HepG2 (cell line): ENCODE measurements around the gene SCARF1. TPM values are rescaled to one million over a fixed set of nuclear protein-coding genes. Genes with fewer than 3 reads are reported as not detected.
A peak's percentile ranks its signal among the peaks of the same experiment; 100 is the strongest.

Experiments
- ATF1 ChIP-seq: IDR thresholded peaks from 2 replicates; pipeline ENCODE4 v1.6.1; 2016; ENCODE audit warnings: mild to moderate bottlenecking, control low read depth
- BHLHE40 ChIP-seq: IDR thresholded peaks from 2 replicates; pipeline ENCODE4 v1.6.1; 2011; ENCODE audit warnings: low read length, improper control_type of control experiment
- CEBPG ChIP-seq: IDR thresholded peaks from 2 replicates; pipeline ENCODE4 v1.6.1; 2016
- CENPT ChIP-seq: sonication (generic); formaldehyde crosslinking; IDR thresholded peaks from 2 replicates; pipeline ENCODE4 v1.8.0; 2022; ENCODE audit warnings: low read depth, mild to moderate bottlenecking, moderate library complexity, missing genetic modification reagents
- CHD2 ChIP-seq: IDR thresholded peaks from 2 replicates; pipeline ENCODE4 v1.6.1; 2011; ENCODE audit warnings: low read depth, low read length, improper control_type of control experiment
- FOXK2 ChIP-seq: fragments of 450-650 bp; IDR thresholded peaks from 2 replicates; pipeline ENCODE4 v1.6.1; 2016
- HDAC2 ChIP-seq: sonication (generic); formaldehyde crosslinking; IDR thresholded peaks from 2 replicates; pipeline ENCODE4 v1.4.0; 2020; ENCODE audit warnings: missing genetic modification reagents
- TEAD3 ChIP-seq: optimal IDR thresholded peaks from 2 replicates; pipeline ENCODE3; 2016; ENCODE audit warnings: borderline replicate concordance
- ZBTB8A ChIP-seq: sonication (generic); formaldehyde crosslinking; IDR thresholded peaks from 2 replicates; pipeline ENCODE4 v1.4.0; 2020; ENCODE audit warnings: mild to moderate bottlenecking, low read depth, missing genetic modification reagents, borderline replicate concordance
- ZFAT ChIP-seq: sonication (generic); formaldehyde crosslinking; conservative IDR thresholded peaks from 2 replicates; pipeline ENCODE4 v1.8.1; 2023; ENCODE audit warnings: missing genetic modification reagents, inconsistent platforms
- ZFP36 ChIP-seq: fragments of 150-350 bp; IDR thresholded peaks from 2 replicates; pipeline ENCODE4 v1.6.1; 2018; ENCODE audit warnings: borderline replicate concordance, low read length, low read depth; ENCODE audit not compliant: partially characterized antibody
- ZNF672 ChIP-seq: sonication (generic); formaldehyde crosslinking; IDR thresholded peaks from 2 replicates; pipeline ENCODE4 v1.8.1; 2022; ENCODE audit warnings: missing genetic modification reagents
- polyA plus RNA-seq, 8 experiments: library from polyadenylated mRNA; depleted of rRNA in 3 of 8; stranded (reverse) in 7 of 8; unstranded in 1 of 8; fragments of >200 nt; fragmentation: Illumina TruSeq in 4 of 8; extraction: Trizol in 4 of 8; gene quantifications; 2 replicates each; pipeline versions ENCODE4 v1.2.1 to v1.2.3, GENCODE V29; 2011 to 2016; ENCODE audit warnings: low read depth in 4 of 8, missing spikeins in 1 of 8, mixed read lengths in 1 of 8; ENCODE audit not compliant: insufficient read depth in 1 of 8
- total RNA-seq, 5 experiments: library from RNA; depleted of rRNA; stranded (reverse); fragments of >200 nt; fragmentation: Illumina TruSeq; extraction: Trizol; gene quantifications; 2 replicates each; pipeline ENCODE4 v1.2.3, GENCODE V29; 2016; ENCODE audit warnings: low read depth in 1 of 5
- TF ChIP-seq, protein P1 (sequence below): IDR thresholded peaks from 2 replicates; pipeline ENCODE4 v1.6.1; 2012; ENCODE audit warnings: low read depth, low read length, improper control_type of control experiment
- TF ChIP-seq, protein P2 (sequence below): sonication (generic); formaldehyde crosslinking; IDR thresholded peaks from 2 replicates; pipeline ENCODE4 v1.5.1; 2020; ENCODE audit warnings: mild to moderate bottlenecking, missing genetic modification reagents, moderate library complexity
- TF ChIP-seq, protein P3 (sequence below): sonication (generic); formaldehyde crosslinking; conservative IDR thresholded peaks from 2 replicates; pipeline ENCODE4 v1.4.0; 2020; ENCODE audit warnings: missing genetic modification reagents
- TF ChIP-seq, protein P4 (sequence below): sonication (generic); formaldehyde crosslinking; conservative IDR thresholded peaks from 2 replicates; pipeline ENCODE4 v1.4.0; 2020; ENCODE audit warnings: missing genetic modification reagents
- TF ChIP-seq, protein P5 (sequence below): sonication (generic); formaldehyde crosslinking; IDR thresholded peaks from 2 replicates; pipeline ENCODE4 v1.5.1; 2020; ENCODE audit warnings: missing genetic modification reagents, mild to moderate bottlenecking, borderline replicate concordance
- TF ChIP-seq, protein P6 (sequence below), 2 experiments: fragments of 450-650 bp in 1 of 2; sonication (generic) in 1 of 2; formaldehyde crosslinking; IDR thresholded peaks; 2 replicates each; pipeline versions ENCODE4 v1.5.0 to v1.8.0; 2020 to 2022; ENCODE audit warnings: mild to moderate bottlenecking in 1 of 2, missing genetic modification reagents in 1 of 2

The SCARF1 gene
- total and polyA plus RNA-seq, 2 of the 13 experiments (the other 11 are each of a cell fraction or from before 2014, with no cell fraction given) = 0.24 to 0.71 TPM

DNA sequence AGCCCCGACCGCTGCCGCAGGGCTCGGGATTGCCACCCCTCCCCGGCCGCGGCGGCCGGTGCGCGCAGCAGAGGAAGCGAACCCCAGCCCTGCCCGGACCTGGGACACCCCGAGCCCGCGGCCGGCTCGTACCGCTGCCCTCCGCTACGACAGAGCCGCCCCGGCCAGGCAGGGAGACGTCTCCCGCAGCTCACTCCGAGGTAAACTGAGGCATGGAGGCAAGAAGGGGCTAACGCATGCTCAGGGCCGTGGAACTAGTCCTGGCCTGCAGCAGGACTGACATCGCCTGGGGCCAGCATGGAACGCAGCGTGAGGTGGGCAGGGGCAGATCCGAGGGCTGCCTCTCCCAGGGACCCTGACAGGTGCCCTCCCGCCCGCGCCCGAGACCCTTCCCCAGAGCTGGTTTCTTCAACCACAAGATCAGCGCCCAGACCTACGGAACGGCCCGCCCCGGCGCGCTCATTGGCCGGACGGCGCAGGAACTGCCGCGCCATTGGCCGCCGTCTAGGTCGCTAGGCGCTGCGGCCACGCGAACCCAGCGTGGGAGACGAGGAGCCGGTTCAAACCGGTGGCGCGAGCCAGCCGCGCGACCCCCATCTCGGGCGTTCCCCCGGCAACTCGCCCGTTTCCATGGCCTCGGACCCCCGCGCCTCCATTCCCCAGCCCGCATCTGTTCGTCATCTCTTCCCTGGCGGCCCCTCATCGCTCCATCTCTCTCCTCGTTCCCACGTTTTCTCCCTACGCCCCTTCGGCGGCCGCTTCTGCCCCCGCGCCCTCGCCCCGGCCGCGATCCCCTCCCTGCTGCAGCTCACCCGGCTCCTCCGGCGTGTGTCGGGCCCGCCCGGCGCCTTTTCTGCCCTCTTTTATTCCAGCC is 17.3 kb downstream of the SCARF1 start, which contains the start of gene SLC43A2 (continued):
- TF ChIP-seq, protein P1, sequence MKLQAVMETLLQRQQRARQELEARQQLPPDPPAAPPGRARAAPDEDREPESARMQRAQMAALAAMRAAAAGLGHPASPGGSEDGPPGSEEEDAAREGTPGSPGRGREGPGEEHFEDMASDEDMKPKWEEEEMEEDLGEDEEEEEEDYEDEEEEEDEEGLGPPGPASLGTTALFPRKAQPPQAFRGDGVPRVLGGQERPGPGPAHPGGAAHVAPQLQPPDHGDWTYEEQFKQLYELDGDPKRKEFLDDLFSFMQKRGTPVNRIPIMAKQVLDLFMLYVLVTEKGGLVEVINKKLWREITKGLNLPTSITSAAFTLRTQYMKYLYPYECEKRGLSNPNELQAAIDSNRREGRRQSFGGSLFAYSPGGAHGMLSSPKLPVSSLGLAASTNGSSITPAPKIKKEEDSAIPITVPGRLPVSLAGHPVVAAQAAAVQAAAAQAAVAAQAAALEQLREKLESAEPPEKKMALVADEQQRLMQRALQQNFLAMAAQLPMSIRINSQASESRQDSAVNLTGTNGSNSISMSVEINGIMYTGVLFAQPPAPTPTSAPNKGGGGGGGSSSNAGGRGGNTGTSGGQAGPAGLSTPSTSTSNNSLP = no peak
- TF ChIP-seq CENPT (CRISPR knock-in tag) (no peak), HDAC2 (CRISPR knock-in tag) (no peak), ZNF672 (CRISPR knock-in tag) (no peak), ATF1 (no peak), ZBTB8A (CRISPR knock-in tag) (no peak), FOXK2 (no peak), CHD2 (no peak), BHLHE40 (no peak), TEAD3 (no peak), ZFP36 (no peak), ZFAT (no peak), CEBPG (CRISPR knock-in tag) (no peak)
- TF ChIP-seq, protein P2, sequence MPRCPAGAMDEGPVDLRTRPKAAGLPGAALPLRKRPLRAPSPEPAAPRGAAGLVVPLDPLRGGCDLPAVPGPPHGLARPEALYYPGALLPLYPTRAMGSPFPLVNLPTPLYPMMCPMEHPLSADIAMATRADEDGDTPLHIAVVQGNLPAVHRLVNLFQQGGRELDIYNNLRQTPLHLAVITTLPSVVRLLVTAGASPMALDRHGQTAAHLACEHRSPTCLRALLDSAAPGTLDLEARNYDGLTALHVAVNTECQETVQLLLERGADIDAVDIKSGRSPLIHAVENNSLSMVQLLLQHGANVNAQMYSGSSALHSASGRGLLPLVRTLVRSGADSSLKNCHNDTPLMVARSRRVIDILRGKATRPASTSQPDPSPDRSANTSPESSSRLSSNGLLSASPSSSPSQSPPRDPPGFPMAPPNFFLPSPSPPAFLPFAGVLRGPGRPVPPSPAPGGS (CRISPR knock-in tag) = 0 out of 2 replicates have a peak, but pooled peaks have one; percentile 56
- TF ChIP-seq, protein P3, sequence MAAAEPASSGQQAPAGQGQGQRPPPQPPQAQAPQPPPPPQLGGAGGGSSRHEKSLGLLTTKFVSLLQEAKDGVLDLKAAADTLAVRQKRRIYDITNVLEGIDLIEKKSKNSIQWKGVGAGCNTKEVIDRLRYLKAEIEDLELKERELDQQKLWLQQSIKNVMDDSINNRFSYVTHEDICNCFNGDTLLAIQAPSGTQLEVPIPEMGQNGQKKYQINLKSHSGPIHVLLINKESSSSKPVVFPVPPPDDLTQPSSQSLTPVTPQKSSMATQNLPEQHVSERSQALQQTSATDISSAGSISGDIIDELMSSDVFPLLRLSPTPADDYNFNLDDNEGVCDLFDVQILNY (CRISPR knock-in tag) = no peak
- TF ChIP-seq, protein P4, sequence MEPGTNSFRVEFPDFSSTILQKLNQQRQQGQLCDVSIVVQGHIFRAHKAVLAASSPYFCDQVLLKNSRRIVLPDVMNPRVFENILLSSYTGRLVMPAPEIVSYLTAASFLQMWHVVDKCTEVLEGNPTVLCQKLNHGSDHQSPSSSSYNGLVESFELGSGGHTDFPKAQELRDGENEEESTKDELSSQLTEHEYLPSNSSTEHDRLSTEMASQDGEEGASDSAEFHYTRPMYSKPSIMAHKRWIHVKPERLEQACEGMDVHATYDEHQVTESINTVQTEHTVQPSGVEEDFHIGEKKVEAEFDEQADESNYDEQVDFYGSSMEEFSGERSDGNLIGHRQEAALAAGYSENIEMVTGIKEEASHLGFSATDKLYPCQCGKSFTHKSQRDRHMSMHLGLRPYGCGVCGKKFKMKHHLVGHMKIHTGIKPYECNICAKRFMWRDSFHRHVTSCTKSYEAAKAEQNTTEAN (CRISPR knock-in tag) = no peak; the same call in 1 of the 2 replicates
- TF ChIP-seq, protein P5, sequence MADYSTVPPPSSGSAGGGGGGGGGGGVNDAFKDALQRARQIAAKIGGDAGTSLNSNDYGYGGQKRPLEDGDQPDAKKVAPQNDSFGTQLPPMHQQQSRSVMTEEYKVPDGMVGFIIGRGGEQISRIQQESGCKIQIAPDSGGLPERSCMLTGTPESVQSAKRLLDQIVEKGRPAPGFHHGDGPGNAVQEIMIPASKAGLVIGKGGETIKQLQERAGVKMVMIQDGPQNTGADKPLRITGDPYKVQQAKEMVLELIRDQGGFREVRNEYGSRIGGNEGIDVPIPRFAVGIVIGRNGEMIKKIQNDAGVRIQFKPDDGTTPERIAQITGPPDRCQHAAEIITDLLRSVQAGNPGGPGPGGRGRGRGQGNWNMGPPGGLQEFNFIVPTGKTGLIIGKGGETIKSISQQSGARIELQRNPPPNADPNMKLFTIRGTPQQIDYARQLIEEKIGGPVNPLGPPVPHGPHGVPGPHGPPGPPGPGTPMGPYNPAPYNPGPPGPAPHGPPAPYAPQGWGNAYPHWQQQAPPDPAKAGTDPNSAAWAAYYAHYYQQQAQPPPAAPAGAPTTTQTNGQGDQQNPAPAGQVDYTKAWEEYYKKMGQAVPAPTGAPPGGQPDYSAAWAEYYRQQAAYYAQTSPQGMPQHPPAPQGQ = no peak
- TF ChIP-seq, protein P6, sequence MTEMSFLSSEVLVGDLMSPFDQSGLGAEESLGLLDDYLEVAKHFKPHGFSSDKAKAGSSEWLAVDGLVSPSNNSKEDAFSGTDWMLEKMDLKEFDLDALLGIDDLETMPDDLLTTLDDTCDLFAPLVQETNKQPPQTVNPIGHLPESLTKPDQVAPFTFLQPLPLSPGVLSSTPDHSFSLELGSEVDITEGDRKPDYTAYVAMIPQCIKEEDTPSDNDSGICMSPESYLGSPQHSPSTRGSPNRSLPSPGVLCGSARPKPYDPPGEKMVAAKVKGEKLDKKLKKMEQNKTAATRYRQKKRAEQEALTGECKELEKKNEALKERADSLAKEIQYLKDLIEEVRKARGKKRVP (CRISPR knock-in tag; IDR thresholded peaks at IDR 0.05) = no peak
